GM12801 (cell line): Measurements from ENCODE around the gene ROR2.

Experiments used
- TF ChIP-seq, protein P1 (sequence below): IDR thresholded peaks from one replicate; pipeline ENCODE4 v1.5.1; 2011; ENCODE audit warnings: control low read depth; ENCODE audit not compliant: insufficient read length; ENCODE audit errors: extremely low read depth

The ROR2 gene

DNA sequence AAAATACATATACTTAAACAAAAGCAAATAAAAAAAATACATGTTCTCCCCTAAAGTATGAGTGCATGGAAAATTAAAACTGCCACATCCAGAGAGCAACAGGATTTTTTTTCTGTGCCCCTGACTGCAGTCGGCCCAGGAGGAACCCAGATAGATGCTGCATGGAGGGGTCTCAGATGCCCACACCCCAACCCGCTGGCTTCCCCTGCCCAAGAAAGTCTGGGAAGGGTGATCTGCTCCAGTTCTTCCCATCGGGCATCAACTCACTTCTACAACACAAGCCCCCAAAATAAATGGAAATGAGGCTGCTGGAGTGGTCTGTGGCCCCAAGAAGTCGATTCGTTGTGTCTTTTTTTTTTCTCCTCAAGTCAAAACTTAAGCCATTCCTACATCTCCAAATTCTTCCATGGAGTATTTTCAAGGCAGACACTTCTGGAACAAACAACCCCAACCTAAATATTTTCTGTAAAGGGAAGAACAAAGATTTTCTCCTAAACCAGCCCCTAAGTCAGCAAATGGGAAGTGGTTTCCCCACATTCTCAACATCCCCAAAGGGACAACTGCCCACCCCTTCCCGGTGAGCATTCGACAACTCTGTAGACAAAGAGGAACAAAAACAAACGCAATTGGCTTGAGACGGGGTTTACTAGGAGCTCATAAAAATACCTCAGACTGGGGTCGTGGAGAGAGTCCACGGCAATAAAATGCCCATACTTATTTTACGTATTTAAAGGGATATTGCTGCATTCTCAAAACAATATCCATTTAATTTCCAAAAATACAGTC, 46.7 kb downstream of the ROR2 start:
- TF ChIP-seq, protein P1, sequence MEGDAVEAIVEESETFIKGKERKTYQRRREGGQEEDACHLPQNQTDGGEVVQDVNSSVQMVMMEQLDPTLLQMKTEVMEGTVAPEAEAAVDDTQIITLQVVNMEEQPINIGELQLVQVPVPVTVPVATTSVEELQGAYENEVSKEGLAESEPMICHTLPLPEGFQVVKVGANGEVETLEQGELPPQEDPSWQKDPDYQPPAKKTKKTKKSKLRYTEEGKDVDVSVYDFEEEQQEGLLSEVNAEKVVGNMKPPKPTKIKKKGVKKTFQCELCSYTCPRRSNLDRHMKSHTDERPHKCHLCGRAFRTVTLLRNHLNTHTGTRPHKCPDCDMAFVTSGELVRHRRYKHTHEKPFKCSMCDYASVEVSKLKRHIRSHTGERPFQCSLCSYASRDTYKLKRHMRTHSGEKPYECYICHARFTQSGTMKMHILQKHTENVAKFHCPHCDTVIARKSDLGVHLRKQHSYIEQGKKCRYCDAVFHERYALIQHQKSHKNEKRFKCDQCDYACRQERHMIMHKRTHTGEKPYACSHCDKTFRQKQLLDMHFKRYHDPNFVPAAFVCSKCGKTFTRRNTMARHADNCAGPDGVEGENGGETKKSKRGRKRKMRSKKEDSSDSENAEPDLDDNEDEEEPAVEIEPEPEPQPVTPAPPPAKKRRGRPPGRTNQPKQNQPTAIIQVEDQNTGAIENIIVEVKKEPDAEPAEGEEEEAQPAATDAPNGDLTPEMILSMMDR: no peak

DNA sequence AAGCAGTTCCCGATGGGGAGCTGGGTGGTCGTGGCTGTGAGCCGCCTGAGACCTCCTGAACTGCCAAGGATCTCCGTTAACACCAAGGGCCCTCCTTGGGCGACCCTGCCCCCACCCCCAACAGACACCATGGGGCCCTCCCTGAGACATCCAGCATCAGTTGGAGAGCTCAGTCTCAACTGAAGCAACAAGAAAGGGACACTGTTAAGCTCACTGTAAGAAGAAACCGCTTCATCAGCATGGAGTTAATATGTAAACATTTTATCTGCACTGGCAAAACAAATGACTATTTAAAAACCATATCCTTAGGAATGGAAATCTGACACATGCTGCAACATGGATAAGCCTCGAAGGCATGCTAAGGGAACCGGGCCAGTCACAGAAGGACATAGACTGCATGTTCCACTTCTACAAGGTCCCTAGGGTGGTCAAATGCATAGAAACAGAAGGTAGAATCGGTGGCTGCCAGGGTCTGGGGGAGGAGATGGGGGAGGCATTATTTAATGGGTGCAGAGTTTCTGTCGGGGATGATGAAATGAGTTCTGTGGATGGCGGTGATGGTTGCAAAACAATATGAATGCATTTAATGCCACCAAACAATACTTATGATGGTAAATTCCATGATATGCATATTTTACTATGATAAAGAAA, 47.4 kb downstream of the ROR2 start:
- TF ChIP-seq, protein P1: no peak

DNA sequence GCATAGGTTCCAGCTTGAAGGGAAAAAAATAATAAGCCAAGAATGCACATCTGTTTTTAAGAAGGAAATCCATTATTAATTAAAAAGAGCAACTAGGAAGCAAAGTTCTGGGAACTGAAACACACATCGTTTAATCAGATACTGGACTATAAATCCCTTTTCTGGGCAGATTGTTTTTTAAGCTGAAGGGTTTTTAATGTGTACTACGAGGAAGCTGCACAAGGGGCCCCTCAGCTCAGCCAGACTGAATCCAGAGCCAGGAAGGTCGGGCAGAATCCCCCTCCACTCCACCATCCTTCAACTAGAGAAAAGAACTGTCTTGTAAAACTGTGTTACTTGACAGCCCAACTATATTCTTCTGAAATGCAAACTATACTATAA, 49.2 kb downstream of the ROR2 start:
- TF ChIP-seq, protein P1: no peak

DNA sequence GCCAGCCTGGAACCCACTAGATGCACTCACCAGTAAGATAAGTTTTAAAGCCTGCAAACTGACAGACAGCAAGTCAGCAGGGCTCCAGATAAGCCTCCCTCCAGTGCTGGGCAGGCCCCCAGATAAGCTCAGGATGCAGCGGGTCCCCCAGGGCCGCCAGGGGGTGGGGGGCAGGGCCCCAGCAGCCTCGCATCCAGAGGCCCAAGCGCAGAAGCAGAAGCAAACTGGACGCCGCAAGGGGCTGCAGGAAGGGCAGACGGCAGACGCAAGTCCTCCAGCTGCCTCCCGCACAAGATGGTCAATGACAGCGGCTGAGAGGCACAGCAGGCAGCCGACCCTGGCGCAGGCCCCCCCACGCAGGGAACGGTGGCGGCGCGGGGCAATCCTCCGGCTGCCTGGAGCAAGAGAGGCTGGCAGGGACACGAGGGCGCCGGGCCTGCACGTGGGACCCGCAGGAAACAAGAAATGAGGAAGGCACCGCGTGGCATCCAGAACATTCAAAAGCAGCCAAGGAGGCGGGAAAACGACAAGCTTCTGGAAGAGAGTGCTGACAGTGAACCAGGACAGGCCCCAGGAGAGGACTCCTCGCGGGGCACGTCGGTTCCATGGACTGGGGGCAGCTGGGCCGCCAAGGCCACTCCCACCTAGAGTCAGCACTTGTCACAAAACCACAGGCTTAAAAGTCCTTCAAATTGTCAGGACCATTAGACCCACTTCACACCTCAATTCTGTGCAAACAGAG, 49.8 kb downstream of the ROR2 start:
- TF ChIP-seq, protein P1: no peak

DNA sequence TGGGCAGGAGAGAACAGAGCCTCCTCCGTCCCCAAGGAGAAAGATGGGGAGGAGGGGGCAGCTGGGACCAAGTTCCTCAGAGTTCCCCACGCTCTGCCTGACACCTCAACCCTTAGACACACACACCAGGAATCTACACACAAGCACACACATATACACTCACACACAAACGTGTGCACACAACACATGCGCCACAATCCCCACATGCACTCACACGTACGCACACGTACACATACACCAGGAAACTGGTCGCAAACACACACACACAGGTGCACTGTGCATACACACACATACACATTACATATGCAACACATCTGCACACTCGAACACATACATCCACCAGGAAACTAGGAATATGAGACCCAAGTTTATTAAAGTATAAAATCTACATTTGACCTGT, 50.4 kb downstream of the ROR2 start:
- TF ChIP-seq, protein P1: no peak

DNA sequence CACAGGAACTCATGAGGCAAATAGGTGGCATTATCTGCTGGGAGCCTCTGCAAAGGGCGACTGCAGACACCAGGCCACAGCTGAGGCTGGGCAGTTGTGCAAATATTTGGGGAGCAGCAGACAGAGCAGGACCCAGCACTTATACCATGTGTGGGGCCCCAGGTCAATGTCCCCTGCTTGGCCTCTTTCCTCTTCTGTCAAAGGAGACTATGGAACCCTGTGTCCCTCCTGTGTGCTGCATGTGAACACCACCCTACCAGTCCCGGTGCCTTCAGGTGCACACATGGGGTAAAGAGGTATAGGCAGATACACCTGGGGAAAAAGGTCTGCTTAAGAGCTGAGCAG, 50.8 kb downstream of the ROR2 start:
- TF ChIP-seq, protein P1: no peak

DNA sequence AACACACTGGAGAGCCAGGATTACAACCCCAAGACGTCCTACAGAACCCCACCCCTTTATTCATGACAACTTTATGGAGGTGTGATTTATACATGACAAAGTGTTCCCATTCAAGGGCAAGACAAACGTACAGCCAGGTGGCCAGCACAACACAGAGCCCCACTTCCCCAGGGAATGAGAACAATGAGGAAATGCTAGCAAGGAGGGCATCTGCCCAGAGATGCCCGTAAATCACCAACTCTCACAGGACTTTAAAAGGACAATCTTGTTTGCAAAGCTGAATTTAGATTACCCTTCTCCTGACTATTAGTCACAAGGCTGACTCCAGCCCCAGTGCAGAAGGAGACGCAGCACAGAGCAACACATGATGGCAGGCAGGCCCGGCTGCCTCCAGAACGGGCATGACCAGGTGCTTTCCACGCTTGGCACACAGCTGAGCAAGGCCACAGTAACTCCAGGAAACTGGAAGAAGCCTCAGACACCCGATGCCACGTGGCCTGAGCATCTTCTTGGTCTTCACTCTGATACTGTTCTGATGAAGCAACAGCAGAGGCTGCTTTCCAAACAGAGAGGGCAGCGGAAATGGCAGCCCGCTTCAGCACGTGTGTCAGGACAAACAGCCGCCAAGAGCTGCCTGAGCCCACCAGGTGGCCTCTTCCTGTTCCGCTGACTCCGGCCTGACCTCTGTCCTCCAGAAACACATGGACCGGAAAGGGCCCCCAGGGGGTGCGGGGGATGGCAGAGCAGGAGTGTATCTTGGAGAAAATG, 51.4 kb downstream of the ROR2 start:
- TF ChIP-seq, protein P1: no peak
